HL-60 (cell line): ENCODE data around the gene SAMD5.

Experiments
- DNase-seq, 2 experiments: peaks; one replicate each; pipeline ENCODE4 v3.0.0-alpha.2; 2010 to 2020; ENCODE audit warnings: low read depth in 1 of 2, low spot score in 1 of 2
- H3K27ac ChIP-seq: fragments of 250-450 bp; sonication (Bioruptor Pico); replicated peaks from 2 replicates; pipeline ENCODE4 v1.5.1; 2020; ENCODE audit warnings: mild to moderate bottlenecking, moderate library complexity
- H3K27me3 ChIP-seq: fragments of 250-450 bp; sonication (Bioruptor Pico); 2 replicates; pipeline ENCODE4 v1.5.1; 2021; ENCODE audit warnings: mild to moderate bottlenecking, moderate library complexity; ENCODE audit not compliant: insufficient read depth, poor library complexity, severe bottlenecking
- H3K4me3 ChIP-seq: replicated peaks from 2 replicates; pipeline ENCODE4 v1.5.1; 2011; ENCODE audit warnings: mild to moderate bottlenecking, control low read depth, low read length; ENCODE audit not compliant: insufficient read depth
- CTCF ChIP-seq: IDR thresholded peaks from one replicate; pipeline ENCODE4 v1.5.1; 2011; ENCODE audit warnings: low read length, control low read depth, inconsistent platforms; ENCODE audit not compliant: insufficient read depth
- GABPA ChIP-seq: IDR thresholded peaks from 2 replicates; pipeline ENCODE4 v1.6.1; 2012; ENCODE audit warnings: low read depth
- POLR2AphosphoS5 ChIP-seq: IDR thresholded peaks from 2 replicates; pipeline ENCODE4 v1.6.1; 2012; ENCODE audit warnings: low read depth
- REST ChIP-seq: IDR thresholded peaks from 2 replicates; pipeline ENCODE4 v1.6.1; 2012; ENCODE audit warnings: low read depth; ENCODE audit not compliant: insufficient replicate concordance
- SPI1 ChIP-seq: IDR thresholded peaks from 2 replicates; pipeline ENCODE4 v1.6.1; 2012; ENCODE audit warnings: low read depth, mild to moderate bottlenecking, borderline replicate concordance

Gene SAMD5

GRCh38 chr6:147564556-147564955, 56.1 kb downstream of the SAMD5 start:
- Histone ChIP-seq H3K27ac (no peak overlapping the region), H3K27me3 (no peaks in the 10 kb centered on the region), H3K4me3 (no peak overlapping the region)
- TF ChIP-seq REST, result no peak
- TF ChIP-seq GABPA, result no peak
- TF ChIP-seq CTCF, result no peak
- no peak for TF ChIP-seq POLR2AphosphoS5
- no peak for TF ChIP-seq SPI1
- DNase-seq, result no peak

- TF ChIP-seq GABPA (no peak), POLR2AphosphoS5 (no peak), CTCF (no peak), REST (no peak)
- Histone ChIP-seq H3K27me3 (peaks cover 2% of the 10 kb centered on the region), H3K4me3 (no peak overlapping the region), H3K27ac (no peak overlapping the region)
- no peak for DNase-seq
Measured at GRCh38 chr6:147566244-147566898, 57.9 kb downstream of the SAMD5 start.

- Histone ChIP-seq H3K27ac (no peak overlapping the region), H3K27me3 (peaks cover 2% of the 10 kb centered on the region), H3K4me3 (no peak overlapping the region)
- TF ChIP-seq REST (no peak), GABPA (no peak), SPI1 (no peak), POLR2AphosphoS5 (no peak), CTCF (no peak)
- DNase-seq, result no peak
Measured at GRCh38 chr6:147567141-147567805, 58.8 kb downstream of the SAMD5 start.
